ENCODE data around the gene SPTBN1. TPM values are rescaled to one million over a fixed set of nuclear protein-coding genes. Genes with fewer than 3 reads are reported as not detected.

The SPTBN1 gene
- total and polyA plus RNA-seq, 2 of the 13 experiments (the other 11 are each of a cell fraction or from before 2014, with no cell fraction given) = 123 to 299 TPM

GRCh38 chr2:54499661-54500060 is 43.5 kb downstream of the SPTBN1 start (continued):
- TF ChIP-seq, protein P1, sequence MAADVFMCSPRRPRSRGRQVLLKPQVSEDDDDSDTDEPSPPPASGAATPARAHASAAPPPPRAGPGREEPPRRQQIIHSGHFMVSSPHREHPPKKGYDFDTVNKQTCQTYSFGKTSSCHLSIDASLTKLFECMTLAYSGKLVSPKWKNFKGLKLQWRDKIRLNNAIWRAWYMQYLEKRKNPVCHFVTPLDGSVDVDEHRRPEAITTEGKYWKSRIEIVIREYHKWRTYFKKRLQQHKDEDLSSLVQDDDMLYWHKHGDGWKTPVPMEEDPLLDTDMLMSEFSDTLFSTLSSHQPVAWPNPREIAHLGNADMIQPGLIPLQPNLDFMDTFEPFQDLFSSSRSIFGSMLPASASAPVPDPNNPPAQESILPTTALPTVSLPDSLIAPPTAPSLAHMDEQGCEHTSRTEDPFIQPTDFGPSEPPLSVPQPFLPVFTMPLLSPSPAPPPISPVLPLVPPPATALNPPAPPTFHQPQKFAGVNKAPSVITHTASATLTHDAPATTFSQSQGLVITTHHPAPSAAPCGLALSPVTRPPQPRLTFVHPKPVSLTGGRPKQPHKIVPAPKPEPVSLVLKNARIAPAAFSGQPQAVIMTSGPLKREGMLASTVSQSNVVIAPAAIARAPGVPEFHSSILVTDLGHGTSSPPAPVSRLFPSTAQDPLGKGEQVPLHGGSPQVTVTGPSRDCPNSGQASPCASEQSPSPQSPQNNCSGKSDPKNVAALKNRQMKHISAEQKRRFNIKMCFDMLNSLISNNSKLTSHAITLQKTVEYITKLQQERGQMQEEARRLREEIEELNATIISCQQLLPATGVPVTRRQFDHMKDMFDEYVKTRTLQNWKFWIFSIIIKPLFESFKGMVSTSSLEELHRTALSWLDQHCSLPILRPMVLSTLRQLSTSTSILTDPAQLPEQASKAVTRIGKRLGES (CRISPR knock-in tag; IDR thresholded peaks at IDR 0.05; ENCODE audit: borderline replicate concordance) = no peak
- TF ChIP-seq, protein P2, sequence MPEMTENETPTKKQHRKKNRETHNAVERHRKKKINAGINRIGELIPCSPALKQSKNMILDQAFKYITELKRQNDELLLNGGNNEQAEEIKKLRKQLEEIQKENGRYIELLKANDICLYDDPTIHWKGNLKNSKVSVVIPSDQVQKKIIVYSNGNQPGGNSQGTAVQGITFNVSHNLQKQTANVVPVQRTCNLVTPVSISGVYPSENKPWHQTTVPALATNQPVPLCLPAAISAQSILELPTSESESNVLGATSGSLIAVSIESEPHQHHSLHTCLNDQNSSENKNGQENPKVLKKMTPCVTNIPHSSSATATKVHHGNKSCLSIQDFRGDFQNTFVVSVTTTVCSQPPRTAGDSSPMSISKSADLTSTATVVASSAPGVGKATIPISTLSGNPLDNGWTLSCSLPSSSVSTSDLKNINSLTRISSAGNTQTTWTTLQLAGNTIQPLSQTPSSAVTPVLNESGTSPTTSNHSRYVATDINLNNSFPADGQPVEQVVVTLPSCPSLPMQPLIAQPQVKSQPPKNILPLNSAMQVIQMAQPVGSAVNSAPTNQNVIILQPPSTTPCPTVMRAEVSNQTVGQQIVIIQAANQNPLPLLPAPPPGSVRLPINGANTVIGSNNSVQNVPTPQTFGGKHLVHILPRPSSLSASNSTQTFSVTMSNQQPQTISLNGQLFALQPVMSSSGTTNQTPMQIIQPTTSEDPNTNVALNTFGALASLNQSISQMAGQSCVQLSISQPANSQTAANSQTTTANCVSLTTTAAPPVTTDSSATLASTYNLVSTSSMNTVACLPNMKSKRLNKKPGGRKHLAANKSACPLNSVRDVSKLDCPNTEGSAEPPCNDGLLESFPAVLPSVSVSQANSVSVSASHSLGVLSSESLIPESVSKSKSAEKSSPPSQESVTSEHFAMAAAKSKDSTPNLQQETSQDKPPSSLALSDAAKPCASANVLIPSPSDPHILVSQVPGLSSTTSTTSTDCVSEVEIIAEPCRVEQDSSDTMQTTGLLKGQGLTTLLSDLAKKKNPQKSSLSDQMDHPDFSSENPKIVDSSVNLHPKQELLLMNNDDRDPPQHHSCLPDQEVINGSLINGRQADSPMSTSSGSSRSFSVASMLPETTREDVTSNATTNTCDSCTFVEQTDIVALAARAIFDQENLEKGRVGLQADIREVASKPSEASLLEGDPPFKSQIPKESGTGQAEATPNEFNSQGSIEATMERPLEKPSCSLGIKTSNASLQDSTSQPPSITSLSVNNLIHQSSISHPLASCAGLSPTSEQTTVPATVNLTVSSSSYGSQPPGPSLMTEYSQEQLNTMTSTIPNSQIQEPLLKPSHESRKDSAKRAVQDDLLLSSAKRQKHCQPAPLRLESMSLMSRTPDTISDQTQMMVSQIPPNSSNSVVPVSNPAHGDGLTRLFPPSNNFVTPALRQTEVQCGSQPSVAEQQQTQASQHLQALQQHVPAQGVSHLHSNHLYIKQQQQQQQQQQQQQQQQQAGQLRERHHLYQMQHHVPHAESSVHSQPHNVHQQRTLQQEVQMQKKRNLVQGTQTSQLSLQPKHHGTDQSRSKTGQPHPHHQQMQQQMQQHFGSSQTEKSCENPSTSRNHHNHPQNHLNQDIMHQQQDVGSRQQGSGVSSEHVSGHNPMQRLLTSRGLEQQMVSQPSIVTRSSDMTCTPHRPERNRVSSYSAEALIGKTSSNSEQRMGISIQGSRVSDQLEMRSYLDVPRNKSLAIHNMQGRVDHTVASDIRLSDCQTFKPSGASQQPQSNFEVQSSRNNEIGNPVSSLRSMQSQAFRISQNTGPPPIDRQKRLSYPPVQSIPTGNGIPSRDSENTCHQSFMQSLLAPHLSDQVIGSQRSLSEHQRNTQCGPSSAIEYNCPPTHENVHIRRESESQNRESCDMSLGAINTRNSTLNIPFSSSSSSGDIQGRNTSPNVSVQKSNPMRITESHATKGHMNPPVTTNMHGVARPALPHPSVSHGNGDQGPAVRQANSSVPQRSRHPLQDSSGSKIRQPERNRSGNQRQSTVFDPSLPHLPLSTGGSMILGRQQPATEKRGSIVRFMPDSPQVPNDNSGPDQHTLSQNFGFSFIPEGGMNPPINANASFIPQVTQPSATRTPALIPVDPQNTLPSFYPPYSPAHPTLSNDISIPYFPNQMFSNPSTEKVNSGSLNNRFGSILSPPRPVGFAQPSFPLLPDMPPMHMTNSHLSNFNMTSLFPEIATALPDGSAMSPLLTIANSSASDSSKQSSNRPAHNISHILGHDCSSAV (CRISPR knock-in tag; IDR thresholded peaks at IDR 0.05; ENCODE audit: borderline replicate concordance) = no peak
- TF ChIP-seq ZNF317 (CRISPR knock-in tag; IDR thresholded peaks at IDR 0.05) = no peak
